Fibroblast of lung (primary cell): ENCODE data around the gene CYTH1.

Experiments
- CTCF ChIP-seq, 2 donors: IDR thresholded peaks in 1 of 2; conservative IDR thresholded peaks in 1 of 2; 1 replicate in 1 of 2; 2 replicates in 1 of 2; pipeline ENCODE4 v1.5.1; 2011 to 2012; ENCODE audit warnings: low read length in 2 of 2, control low read depth in 1 of 2, inconsistent platforms in 1 of 2, low read depth in 1 of 2, mild to moderate bottlenecking in 1 of 2
- EZH2 ChIP-seq: IDR thresholded peaks from 2 replicates; pipeline ENCODE4 v1.5.1; 2012; ENCODE audit warnings: low read length, control low read depth, mild to moderate bottlenecking; ENCODE audit errors: missing control alignments

- no peak for TF ChIP-seq CTCF (conservative IDR thresholded peaks at IDR 0.05 in 1 of 2, IDR thresholded peaks at IDR 0.05 in 1 of 2; ENCODE audit: low read depth in 1 of 2, low read length in 2 of 2)
- no peak for TF ChIP-seq EZH2
These were observed 30.8 kb upstream of the CYTH1 start for GRCh38 chr17:78812855-78813254.
